HG02759 (cell line): ENCODE data around the gene DLG1.

Experiments used
- ATAC-seq: cut with Tn5 transposase; IDR thresholded peaks from one replicate; pipeline ENCODE4 v1.9.1; 2021; ENCODE audit warnings: mild to moderate bottlenecking, moderate library complexity; ENCODE audit not compliant: unreplicated experiment

The DLG1 gene

DNA sequence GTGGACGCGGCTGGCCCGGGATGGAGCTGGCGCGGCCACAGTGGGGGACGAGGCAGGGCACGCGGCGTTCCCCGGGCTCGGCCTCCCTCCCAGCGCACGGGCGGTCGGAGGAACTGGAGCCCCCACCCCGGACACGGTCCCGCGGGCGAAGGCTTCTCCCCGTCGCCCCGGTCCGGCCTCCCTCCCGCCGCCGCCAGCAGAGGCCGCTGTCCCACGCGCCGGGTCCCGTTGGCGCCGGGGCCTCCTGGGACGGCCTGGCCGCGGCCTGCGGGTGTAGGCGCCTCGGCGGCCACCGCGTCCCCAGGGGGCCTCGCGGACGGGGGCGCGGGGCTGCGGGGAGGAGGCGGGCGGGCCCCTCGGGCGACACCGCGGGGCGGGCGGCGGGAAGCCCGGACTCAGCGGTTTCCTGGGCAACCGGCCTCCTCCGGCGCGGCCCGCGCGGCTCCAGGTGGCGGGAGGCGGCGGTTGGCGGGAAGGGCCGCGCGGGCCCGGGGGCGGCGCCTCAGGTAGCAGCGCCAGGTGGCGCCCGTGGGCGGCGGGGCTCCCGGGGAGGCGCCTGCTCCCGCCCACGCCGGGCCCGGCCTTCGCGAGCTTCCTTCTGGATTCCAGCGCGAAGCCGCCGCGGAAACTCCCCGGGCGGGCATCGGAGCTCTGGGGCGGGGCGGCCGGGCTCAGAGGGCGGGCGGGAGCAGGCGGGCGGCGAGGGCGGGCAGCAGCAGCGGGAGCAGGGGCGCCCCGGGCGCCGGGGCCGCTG is 295.5 kb downstream of the DLG1 start:
- ATAC-seq: peak; percentile 78

DNA sequence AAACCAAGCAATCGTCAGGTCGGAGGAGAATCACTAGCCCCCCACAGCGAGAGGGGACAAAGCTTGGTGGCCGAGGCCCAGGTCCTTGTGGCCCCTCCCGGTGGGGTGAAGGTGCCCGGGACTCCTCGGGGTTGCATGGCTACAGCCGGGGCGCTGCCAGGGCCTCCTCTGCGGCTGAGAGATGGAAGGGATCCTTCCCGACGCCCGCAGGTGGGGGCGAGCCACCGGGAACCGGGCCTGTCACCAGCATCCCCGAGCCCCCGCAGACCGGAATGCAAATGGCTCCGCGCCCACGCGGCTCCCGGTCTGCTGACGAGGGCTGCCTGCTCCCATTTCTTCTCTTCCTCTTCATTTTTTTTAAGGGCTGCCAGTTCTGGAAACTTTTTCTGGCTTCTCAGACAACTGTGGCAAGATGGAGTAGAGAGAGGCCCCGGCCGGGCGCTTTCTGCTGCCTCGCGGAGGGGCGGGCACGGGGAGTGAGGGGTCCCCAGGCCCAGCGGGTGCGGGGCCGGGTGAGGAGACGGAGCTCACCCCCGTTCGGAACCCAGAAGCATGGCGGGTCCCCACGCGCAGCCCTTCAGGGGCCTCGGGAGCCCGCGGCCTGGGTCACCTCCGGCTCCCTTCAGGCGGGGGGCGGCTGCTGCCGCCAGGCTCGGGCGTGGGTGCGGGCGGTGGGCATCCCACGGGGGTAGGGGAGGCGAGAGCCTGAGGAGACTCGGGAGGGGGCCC is 296.3 kb downstream of the DLG1 start:
- peak; percentile 8 for ATAC-seq

DNA sequence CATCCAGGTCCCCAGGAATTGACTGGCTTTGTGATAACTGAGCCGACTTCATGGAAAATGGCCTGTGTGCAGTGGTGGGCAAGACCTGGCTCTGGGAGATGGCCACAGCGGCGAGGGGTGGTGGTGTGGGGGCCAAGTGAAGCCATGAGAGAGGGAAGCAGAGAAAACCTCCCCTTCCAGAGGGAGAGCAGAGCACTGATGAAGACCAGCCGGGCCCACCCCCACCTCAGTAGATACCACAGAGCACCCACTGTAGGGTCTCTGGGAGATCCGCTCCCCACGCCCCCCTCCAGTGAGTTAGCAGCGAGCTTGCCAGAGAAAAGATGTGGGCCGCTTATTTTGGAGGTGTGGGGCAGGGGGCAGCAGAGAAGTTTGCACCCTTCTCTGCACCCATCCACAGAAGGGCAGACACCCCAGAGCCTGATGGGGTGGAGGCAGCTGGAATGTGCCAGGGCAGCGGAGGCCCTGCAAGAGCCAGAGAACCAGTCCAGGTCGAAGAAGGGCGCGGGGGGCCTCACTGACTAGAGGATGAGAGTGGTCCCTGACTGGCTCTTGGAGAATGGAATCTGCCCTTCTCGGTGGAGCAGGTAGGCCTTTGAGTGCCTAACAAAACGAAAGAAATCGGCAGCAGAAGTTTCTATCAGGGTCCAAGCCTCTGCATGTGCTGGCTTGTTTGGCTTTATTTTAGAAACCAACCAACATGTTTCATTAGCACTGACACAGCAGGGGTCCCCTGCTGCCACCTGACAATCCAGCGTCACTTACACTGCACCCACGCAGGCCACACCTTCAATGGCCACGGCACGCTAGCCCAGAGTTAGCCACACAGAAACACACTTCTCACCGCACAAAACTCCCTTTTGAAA is 297.1 kb downstream of the DLG1 start:
- ATAC-seq: no peak

DNA sequence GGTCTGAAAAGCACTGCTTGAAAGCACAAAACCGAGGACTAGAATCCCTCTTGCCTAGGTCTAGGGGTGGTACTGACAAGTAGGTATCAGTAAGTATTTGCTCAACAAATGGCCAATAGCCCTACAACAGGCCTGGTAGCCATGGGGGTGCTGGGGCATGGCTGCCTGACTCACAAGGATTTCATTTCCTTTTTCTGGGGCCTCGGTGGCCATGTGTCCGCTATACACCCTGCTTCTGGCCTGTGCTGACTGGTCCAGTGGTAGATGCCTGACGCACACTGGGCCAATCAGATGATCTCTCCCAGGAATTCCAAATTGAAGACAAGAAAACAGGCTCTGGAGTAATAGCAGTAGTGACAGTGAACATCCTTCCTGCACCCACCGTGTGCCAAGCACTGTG is 298.2 kb downstream of the DLG1 start:
- ATAC-seq: no peak

DNA sequence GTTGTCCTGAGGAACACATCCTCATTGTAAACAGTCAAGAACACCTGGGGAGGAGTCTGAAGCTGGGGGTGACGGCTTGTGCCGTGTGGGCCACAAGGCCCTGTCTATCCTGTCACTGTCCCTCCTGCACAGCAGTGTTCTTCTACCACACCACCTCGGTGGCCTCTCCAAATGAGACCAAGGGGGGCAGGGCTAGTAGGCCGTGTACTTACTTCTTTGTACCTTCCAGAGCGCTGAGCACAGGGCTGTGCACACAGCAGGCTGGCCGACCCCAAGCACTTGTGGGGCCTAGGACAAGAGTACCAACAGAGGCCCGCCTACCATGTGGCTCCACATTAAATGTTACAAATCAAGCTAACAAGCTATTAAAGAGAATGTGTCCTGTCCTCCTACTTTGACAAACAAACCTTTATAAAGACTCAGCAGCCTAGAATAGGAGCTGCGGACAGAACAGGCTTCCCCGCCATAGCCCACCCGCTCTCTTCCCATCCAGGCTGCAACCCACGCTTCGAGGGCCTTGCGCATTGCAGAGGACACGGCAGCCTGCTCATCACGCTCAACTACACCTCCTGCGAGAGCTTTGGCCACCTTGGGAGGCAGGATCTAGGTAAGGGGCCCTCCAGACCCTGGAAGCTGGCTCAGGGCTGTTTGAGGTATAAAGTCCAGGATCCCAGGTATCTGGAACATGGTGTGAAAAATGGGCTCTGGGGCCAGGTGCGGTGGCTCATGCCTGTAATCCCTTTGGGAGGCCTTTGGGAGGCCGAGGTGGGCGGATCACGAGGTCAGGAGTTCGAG is 299.2 kb downstream of the DLG1 start:
- ATAC-seq: no peak

DNA sequence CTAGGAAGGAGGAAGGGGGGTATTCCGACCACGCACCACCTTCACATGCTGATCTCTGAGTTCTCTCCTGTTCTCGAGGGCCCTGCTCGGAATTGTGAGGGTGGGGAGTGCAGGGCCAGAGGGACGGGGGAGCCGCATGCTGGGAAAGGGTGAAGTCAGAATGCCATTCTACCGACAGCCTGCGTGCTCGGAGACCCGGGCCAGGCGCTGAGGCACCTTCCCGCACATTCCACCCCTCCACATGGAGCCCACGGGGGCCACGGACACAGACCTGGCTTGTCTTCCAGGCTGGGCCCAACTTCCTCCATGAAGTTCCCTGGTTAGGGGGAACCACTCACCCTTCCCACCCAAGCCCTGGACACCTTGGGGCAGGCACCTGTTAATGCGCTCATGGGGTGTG is 301.1 kb downstream of the DLG1 start:
- ATAC-seq: no peak

DNA sequence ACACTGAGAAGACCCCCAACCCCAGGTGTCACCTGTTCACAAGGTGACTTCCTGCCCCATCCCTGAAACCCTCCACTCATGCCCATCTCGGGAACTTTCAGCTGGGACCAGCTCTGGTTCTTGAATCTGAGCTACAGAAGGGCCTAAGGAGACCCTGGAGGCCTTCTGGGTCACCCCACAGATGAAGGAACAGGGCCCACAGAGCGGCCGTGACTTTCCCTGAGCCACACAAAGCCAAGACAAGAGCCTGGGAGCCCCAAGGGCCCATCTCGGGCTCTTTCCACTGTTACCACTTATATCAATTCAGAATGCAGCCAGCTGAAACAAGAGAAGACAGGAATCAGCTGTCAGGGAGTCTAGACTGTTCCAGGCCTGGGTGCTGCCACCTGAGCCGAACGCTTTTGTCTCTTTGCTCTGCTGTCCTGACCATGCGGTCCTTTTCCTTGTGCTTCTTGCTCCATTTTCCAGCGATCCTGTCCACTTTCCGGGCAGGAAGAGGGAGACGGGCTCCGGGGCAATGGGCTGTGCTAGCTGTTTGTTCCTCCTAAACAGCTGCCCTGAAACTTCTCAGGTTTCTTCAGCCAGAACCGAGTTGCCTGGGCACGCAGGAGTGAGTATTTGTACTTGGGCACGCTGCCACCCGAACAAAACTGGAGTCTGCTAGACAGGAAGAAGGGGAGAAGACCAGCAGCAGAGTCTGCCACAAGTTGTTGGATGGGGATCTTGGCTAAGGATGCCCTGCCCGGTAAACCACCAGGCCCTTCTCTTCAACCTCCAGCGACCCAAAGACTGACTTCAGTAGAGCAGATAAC is 301.8 kb downstream of the DLG1 start:
- no peak for ATAC-seq

DNA sequence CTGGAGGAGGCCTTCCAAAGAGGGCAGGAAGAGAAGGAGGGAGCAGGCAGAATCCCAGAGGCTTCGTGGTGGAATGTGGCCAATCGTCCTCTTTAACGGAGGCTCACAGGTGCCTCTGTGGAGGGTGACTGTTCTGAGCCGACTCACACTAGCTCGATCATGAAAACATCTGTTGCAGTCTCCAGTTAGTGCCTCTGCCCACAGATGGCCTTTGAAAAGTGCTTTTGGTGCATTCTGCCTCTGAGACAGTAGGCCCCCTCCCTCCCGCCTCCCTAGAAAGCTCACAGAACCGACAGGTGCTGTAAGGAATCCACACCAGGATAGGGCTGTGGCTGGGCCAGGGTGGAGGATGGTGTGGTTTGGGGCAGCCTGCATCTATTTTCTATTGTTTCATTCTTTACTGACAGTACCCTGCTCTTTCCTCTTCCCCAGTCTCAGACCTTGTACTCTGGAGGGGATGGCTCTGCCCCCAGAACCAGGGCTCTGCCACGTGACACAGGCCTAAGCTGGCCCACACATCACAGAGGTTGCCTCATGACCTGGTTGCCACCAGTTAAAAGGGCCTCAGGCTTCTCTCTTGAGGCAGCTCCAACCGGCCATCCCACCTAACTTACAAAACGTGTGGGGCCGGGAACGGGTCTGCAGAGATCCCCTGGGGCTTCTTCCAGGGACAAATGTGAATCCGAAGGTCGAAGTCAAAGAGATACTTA is 302.6 kb downstream of the DLG1 start:
- ATAC-seq: no peak

DNA sequence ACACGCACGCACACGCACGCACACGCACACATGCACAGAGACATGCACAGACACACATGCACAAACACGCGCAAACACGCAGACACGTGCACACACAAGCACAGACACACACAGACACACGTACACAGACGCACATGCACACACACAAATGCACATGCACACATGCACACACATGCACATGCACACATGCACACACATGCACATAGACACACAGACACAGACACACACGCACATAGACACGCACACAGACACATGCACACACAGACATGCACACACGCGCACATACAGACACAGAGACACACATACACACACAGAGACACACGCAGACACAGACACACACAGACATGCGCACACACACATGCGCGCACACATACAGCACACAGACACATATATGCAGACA is 303.4 kb downstream of the DLG1 start:
- no peak for ATAC-seq

DNA sequence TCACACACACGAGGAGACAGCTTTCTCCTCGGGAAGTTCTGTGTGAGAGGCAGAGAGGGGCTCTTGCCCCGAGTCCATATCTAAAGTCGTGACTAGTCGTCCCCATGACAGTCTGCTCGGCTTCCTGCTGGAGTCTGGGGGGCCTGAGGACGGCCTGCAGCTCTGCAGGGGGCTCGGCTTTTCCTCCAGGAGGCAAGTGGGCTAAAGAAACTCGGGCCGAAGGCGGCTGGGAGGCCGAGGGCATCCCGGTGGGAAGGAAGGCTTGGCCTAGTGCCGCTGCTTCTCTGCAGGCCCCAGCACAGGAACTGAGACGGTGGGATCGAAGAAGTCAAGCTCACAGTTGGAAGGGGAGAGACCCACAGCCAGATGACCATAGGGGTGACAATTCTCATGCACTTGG is 304.4 kb downstream of the DLG1 start:
- no peak for ATAC-seq
